PFSK-1 (cell line): ENCODE results near the gene RPL23.

Experiments used
- FOXP2 ChIP-seq: optimal IDR thresholded peaks from 2 replicates; pipeline ENCODE3; 2011; ENCODE audit warnings: borderline replicate concordance, control low read depth, inconsistent platforms; ENCODE audit not compliant: insufficient read depth; ENCODE audit errors: extremely low read length, extremely low read depth
- POLR2AphosphoS5 ChIP-seq: IDR thresholded peaks from 2 replicates; pipeline ENCODE4 v1.6.1; 2012; ENCODE audit warnings: low read depth, mild to moderate bottlenecking, control low read depth, low read length, moderate library complexity
- REST ChIP-seq, 2 experiments: IDR thresholded peaks; 2 replicates each; pipeline versions ENCODE4 v1.6.1 to v1.8.0; 2011 to 2012; ENCODE audit warnings: low read depth in 2 of 2, low read length in 2 of 2, control low read depth in 1 of 2, inconsistent platforms in 1 of 2, mild to moderate bottlenecking in 1 of 2, moderate library complexity in 1 of 2; ENCODE audit not compliant: insufficient read depth in 1 of 2
- SIN3A ChIP-seq: IDR thresholded peaks from 2 replicates; pipeline ENCODE4 v1.6.1; 2012; ENCODE audit warnings: mild to moderate bottlenecking, low read length, moderate library complexity, borderline replicate concordance; ENCODE audit not compliant: insufficient read depth
- TAF1 ChIP-seq: IDR thresholded peaks from 2 replicates; pipeline ENCODE4 v1.6.1; 2012; ENCODE audit warnings: low read length, control low read depth, borderline replicate concordance; ENCODE audit not compliant: insufficient read depth

RPL23 gene

GRCh38 chr17:38848557-38848891, 5.0 kb downstream of the RPL23 start:
- no peak for TF ChIP-seq TAF1
- TF ChIP-seq POLR2AphosphoS5 = no peak; the same call in none of the 2 replicates
- TF ChIP-seq REST (IDR thresholded peaks at IDR 0.05; ENCODE audit: insufficient read depth in 1 of 2, low read depth in 2 of 2, low read length in 2 of 2) = no peak
- no peak for TF ChIP-seq SIN3A
- no peak for TF ChIP-seq FOXP2

GRCh38 chr17:38844261-38844757, 9.2 kb downstream of the RPL23 start:
- TF ChIP-seq POLR2AphosphoS5 (no peak), FOXP2 (no peak), REST (IDR thresholded peaks at IDR 0.05; ENCODE audit: insufficient read depth in 1 of 2, low read depth in 2 of 2, low read length in 2 of 2) (no peak), TAF1 (no peak), SIN3A (no peak)

- TF ChIP-seq REST (IDR thresholded peaks at IDR 0.05; ENCODE audit: insufficient read depth in 1 of 2, low read depth in 2 of 2, low read length in 2 of 2) (no peak), POLR2AphosphoS5 (no peak; the same call in 1 of the 2 replicates), TAF1 (no peak), SIN3A (no peak), FOXP2 (no peak)
Observed at GRCh38 chr17:38825762-38826247, 27.7 kb downstream of the RPL23 start.

GRCh38 chr17:38824899-38825761, 28.4 kb downstream of the RPL23 start, which contains the start of gene CWC25:
Gene CWC25 (minus strand): TSS chr17:38825321. CDS start chr17:38825183, 138 bp downstream.
- TF ChIP-seq REST (IDR thresholded peaks at IDR 0.05; ENCODE audit: insufficient read depth in 1 of 2, low read depth in 2 of 2, low read length in 2 of 2) (peak in 1 of 2 experiments; percentile 53; a peak in 1 of 4 replicates), POLR2AphosphoS5 (peak; percentile 93), TAF1 (peak; percentile 93), SIN3A (peak; percentile 96), FOXP2 (peak; percentile 81)
